NCI-H748 (cell line): ENCODE results near the gene ABCA3.
"Not testable (repeated sequence)": the region's sequence is repeated elsewhere in the genome, so short reads cannot be mapped to it uniquely, and the experiment has no call there.

Experiments
- DNase-seq: peaks from one replicate; lab custom pipeline; 2025; ENCODE audit not compliant: unreplicated experiment; lab: John Stamatoyannopoulos, UW

The ABCA3 gene

DNA sequence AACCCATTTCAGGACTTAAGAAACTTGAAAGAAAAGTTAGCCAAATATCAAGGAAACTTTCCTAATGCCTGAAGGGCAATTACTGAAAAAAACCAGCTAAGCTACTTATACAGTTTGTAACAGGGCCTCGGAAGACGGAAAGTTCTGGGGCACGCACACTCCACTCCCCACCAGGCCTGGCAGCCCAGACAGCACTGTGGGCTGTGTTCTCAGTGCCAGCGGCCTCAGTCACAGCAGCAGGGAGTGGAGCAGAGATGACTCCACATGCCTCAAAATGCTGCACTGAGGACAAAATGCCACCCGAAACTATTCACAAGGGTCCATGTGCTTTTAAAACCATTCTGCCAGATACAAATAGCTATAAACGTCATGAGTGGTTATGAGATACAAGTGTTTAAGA is 82.8 kb downstream of the ABCA3 start:
- no peak for DNase-seq

DNA sequence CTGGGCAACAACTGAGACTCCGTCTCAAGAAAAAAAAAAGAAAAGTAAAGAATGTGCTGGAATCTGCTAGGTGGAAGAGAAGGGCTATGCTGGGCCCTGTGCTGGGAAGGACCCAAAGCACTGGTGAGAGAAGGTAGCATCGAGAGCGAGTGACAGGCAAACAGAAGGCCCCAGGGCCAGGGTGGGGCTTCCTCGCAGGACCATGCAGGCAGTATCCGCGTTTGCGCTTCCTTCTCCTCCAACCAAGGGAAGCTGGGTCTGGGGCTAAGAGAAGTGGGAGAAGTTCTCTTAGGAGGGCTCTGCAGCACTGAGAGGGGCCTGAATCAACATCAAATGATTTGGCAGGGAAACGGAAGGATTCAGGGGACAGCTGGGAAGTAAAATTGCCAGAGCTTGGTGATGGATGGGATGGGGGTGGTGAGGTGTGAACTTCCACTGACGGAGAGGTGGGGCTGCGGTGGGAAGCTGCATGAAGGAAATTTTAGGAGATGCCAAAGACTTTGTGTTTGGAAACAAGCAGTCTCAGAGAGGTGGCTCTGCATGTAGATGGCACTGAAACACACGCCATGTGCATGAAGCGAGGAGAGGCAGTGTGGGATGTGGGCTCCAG is 83.9 kb downstream of the ABCA3 start:
- no peak for DNase-seq

DNA sequence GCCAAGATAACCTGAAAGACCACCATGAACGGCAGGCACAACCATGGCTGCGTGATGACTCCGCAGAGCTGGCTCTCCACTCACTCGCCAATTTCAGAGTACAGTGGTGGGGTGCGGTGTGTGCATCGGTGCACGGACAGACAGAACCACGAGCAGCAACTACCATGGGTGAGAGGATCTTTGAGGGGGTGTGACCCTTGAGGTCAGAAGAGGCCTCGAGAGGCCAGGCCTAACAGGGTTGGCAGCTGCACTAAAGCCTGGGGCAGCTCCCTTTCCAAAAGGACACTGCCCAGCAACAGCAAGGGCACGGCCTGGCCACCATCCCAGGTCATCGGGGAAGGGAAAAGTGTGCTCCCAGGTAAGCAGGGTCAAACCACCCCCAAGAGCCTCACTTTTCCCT is 87.2 kb downstream of the ABCA3 start:
- no peak for DNase-seq

DNA sequence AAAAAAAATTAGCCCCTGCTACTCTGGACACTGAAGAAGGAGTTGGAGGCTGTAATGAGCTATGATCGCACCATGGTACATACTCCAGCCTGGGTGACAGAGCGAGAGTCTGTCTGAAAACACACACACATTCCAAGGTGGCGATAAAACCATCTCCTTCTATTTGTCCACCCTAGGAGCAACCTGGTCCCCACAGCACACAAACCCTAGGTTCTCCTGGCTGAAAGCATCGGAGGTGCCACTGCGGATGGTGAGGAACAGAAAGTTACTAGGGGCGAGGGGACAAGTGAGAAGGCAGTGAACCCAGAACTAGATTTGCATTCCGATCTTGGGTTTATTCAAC is 87.8 kb downstream of the ABCA3 start:
- no peak for DNase-seq

DNA sequence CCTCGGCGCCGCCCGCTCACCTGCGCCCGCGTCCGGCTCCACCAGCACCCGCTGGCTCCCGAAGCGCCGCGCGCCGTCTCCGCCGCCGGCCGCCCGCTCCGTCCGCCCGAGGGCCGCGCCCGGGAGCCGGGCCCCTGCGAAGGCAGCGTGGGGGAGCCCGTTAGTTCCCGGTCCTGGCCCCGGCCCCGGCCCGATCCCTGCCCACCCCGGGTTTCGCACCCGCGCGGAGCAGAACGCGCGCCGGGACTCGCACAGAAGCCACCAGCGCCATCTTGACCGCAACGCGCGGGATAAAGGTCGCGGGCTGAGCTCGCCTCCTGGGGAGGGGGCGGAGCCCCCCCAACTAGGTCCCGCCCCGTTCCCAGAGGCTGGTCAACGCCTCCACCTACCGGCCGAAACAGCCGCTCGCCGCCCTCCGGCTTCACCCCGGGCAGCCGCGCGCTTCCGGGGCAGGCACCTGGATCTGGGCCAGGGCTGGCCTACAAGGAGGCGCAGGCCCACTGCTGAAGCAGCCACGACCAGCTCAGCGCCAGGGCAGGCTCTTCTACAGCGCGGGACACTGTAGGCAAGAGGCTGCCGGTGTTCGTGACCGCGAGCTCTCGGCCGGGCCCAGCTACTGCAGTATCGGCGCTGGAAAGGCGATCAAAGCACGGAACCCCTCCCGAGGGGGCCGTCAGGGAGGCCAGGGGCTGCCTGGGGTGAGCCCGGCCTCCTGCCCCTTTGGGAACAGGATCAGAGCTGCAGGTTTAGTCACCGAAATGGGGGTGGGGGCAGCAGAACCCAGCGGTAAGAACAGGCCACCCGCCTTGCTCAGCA is 89.0 kb downstream of the ABCA3 start, which contains the start of gene ECI1:
TSS of gene ECI1 (minus strand) at position 292 of the 816 bp plus-strand sequence. CDS start at position 271, 21 bp downstream.
- DNase-seq, result peak; percentile 88

DNA sequence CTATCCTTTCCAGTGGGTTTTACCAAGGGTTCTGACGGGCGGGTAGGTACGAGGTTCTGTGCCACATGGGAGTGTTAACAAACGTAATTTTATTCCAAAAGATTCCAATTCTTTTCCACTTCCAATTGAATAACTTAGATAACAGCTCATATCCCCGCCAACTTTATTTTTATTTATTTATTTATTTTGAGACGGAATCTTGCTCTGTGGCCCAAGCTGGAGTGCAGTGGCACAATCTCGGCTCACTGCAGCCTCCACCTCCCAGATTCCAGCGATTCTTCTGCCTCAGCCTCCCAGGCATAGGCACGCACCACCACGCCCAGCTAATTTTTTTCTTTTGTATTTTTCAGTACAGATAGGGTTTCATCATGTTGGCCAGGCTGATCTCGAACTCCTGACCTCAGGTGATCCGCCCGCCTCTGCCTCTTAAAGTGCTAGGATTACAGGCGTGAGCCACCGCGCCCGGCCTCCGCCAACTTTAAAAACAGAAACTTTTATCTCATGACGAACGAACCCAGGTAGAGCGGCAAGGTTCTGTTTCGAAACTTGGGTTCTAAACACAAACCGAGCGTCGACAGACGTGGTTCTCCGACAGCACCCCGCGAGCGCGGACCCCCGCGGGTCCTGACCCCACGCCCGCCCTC is 89.8 kb downstream of the ABCA3 start:
- peak; percentile 62 for DNase-seq

DNA sequence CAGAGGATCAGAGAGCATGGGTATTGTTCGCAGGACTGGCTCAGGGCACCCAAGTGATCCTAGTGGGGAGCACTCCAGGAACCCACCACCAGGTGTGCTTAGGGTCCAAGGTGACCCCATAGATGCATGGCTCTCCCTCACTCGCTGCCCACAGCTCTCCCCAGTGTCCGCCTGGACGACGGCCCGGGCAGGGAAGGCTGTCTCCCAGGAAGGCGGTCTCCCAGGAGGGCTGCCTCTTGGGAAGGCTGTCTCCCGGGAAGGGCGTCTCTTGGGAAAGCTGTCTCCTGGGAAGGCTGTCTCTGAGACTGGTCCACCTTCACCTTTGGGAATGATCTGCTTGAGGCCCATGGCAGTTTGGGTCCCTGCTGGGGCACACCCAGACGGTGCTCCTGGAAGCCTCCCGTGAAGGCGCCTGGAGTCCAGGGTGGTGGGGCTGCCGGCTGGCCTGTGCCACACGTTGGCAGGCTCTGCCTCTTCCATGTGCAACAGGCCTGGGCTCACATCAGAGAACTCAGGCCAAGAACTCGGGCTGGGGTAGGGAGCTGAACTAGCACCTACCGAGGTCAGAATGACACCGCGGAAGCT is 94.1 kb downstream of the ABCA3 start:
- no peak for DNase-seq

DNA sequence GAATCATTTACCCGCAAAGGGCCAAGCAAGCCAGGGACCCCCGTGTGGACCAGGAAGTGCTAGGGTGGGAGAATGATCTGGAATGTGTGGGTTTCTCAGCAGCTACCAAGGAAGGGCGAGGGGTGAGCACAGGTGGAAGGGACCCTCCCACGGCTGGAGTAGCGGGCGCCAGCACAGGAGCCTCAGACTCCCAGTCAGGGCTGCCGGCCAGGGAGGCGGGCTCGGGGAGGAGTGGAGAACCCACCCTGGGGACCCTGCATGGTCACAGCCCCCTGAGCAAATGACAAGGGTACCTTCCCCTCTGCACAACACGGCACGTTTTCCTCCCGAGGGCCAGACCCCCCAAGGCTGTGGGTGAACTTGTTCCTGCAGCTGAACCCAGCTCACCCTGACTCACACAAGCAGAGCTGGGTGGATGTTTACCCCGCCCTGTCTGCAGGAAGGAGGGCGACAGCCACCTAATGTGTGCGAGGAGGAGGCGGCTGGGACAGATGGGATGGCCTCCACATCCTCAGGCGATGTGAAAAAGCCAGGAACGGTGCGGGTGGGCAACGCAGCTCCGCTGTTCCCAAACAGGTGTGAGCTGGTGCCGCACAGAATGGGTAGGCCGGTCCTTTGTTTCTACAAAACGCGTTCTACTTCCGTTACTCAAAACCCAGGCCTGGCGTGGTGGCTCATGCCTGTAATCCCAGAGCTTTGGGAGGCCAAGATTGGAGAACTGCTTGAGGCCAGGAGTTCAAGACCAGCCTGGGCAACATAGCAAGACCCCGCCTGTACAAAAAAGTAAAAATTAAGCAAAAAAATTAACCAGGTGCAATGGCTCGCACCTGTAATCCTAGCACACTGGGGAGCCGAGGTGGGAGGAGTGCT is 95.4 kb downstream of the ABCA3 start:
- DNase-seq, result no peak

DNA sequence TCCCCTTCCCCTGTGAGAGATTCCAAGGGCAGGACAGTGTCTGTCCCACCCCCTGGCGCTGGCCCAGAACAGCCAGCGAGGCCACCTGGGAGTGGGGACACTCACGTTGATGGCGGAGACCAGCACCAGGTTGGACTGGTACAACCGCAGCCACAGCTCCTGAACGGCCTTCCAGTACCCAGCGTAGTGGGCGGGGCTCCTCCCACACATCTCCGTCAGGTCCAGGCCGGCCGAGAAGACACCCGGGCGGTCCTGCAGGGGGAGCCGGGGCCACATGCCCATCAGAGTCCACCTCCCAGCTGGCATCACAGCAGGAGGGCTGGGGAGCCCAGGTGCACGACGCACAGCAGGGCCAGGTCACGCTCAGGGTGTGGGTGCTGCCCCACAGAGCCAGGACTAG is 96.2 kb downstream of the ABCA3 start:
- no peak for DNase-seq

DNA sequence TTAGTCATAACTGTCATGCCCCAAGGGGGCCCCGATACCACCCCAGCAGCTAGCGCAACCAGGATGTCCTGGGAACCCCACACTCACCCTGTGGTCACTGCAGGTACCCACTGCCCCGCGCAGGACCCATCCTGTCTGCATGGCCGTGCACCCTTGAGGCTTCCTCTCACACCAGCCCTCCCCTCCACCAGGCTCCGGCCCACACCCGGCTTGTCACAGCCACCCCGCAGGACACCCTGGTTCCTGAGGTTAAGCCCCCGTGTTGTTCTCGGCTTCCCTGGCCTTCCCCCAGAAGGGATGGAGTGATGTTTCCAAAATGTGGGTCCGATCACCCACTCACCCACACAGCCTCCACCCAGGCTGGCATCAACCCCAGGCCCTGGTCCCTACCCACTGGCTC is 96.7 kb downstream of the ABCA3 start:
- no peak for DNase-seq

DNA sequence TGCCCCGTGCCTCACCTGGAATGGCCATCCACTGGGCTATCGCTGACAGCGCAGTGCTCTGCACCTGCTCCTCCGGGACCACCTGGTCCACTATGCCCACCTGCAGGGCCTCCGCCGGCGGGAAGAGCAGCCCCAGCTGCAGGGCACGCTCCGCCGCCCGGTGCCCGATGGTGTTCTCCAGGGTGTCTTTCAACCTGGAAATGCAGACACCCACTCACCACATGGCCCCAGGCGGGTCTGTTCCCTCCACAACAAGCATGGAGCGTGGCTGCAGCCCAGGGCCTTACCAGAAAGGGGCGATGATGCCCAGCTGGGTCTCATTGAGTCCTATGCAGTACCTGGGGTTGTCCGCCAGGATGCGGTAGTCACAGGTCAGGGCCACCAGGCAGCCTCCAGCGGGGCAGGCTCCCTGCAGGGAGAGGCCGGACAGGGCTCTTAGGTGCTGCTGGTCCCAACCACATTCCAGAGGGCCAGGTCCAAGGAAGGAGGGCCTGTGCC is 97.4 kb downstream of the ABCA3 start:
- no peak for DNase-seq

DNA sequence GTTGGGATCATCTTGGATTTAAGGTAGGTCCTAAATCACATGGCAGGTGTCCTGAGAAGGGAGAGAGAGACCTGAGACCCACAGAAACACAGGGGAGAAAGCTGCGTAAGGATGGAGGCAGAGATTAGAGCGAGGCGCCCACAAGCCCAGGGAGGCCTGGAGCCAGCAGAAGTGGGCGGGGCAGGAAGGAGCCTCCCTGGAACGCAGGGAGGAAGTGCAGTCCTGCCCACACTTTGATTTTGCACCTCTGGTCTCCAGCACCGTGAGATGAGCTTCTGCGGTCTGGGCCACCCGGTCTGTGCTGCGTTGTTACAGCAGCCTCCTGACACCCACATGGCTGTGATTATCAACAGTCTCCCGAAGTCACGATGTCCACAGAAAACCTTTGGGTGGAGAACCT is 97.9 kb downstream of the ABCA3 start:
- no peak for DNase-seq

DNA sequence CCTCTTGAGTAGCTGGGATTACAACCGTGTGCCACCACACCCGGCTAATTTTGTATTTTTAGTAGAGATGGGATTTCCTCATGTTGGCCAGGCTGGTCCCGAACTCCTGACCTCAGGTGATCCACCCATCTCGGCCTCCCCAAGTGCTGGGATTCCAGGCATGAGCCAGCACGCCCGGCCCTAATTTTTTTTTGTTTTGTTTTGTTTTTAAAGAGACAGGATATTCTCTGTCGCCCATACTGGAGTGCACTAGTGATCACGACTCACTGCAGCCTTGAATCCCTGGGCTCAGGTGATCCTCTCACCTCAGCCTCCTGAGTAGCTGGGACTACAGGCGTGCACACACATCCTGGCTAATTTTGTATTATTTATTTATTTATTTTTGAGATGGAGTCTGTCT is 100.2 kb downstream of the ABCA3 start:
- DNase-seq, result not testable (repeated sequence)

DNA sequence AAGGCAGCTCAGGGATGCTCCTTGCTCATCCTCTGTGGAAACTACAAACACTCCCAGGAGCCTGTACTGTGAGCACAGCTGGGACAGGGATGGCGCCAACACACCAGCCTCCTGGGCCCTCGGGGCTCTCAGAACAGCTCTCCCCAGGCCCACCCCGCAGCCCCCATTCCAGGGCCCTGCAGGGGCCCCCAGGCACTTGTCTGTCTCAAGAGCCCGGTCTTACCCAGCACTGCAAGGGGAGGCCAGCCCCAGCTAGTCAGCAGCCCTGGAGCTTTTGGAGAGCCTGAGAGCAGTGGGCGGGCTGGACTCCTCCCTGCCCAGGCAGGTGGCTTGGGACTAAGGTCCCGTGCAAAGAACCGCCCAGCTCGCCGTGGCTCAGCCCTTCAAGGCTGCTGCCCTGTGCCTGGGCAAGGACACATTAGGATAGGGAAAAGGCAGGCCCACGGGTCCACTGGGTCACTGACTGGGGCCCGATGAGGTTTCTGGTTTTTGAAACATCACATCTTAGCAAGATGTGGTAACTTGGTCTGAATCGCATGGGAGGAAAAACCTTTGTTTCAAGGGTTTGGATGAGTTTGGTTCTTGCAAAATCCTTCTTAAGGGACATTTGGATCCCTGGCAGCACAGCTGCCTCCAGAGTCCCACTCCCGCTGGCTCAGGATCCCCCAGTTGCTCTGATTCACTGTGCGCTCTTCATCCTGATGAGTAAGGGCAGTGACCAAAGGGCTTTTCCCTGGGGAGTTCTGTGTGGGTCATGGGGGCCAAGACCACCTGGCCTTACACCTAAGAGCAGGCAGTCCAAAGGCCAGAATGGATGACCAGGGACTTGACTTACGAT is 101.5 kb downstream of the ABCA3 start:
- no peak for DNase-seq

DNA sequence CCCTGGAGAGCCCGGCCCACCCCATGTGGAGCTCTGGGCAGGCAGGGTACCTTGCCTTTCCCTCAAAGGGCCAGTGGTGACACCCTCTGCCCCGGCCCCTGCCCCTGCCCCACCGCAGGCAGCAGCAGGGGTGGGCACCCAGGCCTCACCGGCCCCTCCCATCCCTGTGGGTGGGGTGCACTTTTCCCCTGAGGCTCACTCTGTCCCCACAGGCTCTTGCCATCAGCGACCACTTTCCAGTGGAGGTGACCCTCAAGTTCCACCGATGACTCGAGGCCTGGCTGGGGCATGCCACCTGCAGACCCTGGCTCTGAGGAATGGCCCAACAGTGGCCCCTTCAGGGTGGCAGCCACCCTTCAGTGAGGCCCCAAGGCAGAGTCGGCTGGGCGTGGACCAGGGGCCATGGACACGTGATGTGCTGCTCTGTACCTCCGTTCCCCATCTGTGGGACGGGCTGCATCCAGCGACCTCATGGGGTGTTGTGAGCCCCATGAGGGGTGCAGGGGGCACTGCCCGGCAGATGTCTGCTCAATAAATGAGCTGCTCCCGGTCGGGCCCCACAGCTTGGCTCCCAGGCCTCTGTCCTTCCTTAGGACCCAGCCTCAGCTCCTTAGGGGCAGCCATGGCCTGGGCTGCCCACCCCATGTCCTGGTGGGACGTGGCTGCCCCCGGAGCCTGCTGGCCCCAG is 102.2 kb downstream of the ABCA3 start:
- no peak for DNase-seq

DNA sequence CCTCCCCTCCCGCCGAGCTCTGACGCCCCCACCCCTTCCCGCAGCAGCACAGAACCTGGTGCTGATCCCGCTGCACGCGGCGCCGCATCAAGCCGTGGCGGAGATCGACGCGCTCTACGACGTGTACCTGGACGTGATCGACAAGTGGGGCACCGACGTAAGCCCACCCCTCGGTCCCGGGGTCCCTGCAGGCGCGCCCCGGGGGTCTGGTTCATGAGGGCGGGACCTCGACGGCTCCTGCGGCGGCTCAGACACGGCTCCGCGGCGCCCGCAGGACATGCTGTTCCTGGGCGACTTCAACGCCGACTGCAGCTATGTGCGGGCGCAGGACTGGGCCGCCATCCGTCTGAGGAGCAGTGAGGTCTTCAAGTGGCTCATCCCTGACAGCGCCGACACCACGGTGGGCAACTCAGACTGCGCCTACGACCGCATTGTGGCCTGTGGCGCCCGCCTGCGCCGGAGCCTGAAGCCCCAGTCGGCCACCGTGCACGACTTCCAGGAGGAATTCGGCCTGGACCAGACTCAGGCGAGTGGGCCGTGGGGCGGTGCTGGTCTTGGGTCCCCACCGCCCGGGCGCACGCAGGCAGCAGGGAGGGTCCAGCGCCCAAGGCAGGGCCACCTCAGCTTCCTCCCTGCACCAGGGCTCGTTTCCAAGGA is 102.9 kb downstream of the ABCA3 start:
- no peak for DNase-seq

DNA sequence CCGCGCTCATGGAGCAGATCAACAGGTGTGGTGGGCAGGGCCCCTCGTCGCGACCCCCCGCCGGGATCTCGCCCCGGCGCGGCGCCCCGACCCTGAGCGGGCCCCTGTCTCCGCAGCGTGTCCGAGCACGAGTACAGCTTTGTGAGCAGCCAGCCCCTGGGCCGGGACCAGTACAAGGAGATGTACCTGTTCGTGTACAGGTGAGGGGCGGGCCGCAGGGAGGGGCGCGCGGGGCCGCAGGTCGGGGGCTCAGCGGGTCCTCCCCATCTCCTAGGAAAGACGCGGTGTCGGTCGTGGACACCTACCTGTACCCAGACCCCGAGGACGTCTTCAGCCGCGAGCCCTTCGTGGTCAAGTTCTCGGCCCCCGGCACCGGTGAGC is 103.4 kb downstream of the ABCA3 start:
- DNase-seq, result peak; percentile 29

DNA sequence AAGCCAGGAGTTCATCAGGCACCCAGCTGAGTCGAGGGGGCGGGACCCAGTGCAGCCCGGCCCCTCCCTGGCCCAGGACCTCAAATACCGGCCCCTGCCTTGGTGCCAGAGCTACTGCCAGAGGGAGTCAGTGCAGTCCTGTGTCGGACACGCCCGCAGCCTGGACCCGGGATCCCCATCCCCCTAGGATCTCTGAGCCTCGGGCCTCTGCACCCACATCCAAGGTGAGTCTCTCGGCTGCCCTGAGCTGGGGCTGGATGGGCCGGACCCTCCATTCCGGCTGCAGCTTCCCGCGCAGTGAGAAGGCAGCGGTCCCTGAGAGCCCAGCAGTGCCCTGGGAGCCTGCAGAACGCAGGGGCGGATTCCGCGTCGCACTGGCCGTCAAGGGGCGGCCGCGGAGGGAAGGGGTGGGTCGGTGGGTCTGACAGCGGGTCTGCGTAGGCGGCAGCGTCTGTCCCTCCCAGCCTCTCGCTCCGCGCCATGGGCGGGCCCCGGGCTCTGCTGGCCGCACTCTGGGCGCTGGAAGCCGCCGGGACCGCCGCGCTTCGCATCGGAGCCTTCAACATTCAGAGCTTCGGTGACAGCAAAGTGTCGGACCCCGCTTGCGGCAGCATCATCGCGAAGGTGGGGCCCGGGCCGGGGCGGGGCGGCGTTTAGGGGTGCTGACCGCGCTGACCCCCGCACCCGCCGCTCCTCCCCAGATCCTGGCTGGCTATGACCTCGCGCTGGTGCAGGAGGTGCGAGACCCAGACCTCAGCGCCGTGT is 104.0 kb downstream of the ABCA3 start, which contains the start of gene DNASE1L2:
TSS of gene DNASE1L2 (plus strand) at position 108 of the 765 bp plus-strand sequence. CDS start at position 481, 373 bp downstream.
- peak; percentile 37 for DNase-seq
